ENCODE data around the gene ZNF765. TPM values are rescaled to one million over a fixed set of nuclear protein-coding genes. Genes with fewer than 3 reads are reported as not detected.

ZNF765 gene
- total and polyA plus RNA-seq, 2 donors (not counting 1 experiment from before 2014, with no cell fraction given), result 5.3 to 24.0 TPM

DNA sequence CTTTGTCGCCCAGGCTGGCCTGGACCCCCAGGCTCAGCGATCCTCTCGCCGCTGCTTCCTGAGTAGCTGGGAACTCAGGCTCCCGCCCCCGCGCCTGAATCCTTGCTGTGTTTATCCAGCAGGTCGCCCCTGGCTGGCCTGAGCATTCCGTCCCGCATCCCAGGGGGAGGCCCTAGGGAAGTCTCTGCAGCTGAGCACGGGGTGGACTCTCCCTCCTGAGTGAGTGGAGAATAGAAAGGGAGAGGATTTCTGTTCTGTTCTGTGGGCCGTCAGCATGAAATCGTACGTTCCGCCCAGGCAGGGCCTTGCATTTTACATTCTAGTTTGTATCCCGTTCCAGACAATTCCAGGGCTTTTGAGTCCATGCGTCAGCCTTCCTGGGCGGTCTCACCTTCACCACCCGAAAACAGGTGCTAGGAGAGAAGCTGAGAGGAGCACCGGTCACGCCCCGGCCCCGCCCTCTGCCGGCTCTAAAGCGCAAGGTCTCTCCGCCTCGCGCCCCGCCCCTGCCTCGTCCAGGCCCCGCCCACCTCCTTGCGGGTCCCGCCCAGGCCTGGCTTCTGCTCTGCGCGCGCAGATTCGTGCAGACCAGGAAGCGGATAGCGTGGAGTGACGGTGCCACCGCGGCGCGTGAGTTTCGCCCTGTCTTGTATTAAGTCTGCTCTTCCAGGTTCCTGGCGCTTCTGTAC is 36.6 kb downstream of the ZNF765 start, which contains the start of gene ZNF761:
ZNF761 (plus strand) TSS at position 586 of the 689 bp plus-strand sequence. CDS start 15,285 bp downstream, outside the sequence.
- Mint-ChIP-seq H3K9me3 (ENCODE audit: insufficient read depth) (no peaks in the 10 kb centered on the region), H3K27me3 (no peaks in the 10 kb centered on the region), H3K27ac (peak within 1 kb of the TSS; percentile 89), H3K4me3 (peak within 1 kb of the TSS; percentile 95), H3K4me1 (peaks cover 34% of the 10 kb centered on the region)
- Histone ChIP-seq H3K4me2 (replicated peaks; ENCODE audit: low read depth, low read length, poor library complexity, severe bottlenecking) (peak within 1 kb of the TSS; percentile 91), H4K20me1 (ENCODE audit: control insufficient read depth, insufficient read depth, low read length, poor library complexity, severe bottlenecking) (no peaks in the 10 kb centered on the region), H3K9ac (ENCODE audit: low read length) (peak within 1 kb of the TSS; percentile 87), H3K4me1 (ENCODE audit: control insufficient read depth in 2 of 2, insufficient read depth in 2 of 2, low read length in 2 of 2) (peaks cover 10 to 13% of the 10 kb centered on the region in 2 donors), H3K9me3 (ENCODE audit: control extremely low read depth in 1 of 3, control insufficient read depth in 2 of 3, insufficient read depth in 1 of 3, low read length in 2 of 3) (peaks cover 0 to 9% (median 0%) of the 10 kb centered on the region in 3 donors), H3K4me3 (ENCODE audit: control extremely low read depth in 1 of 5, extremely low read depth in 1 of 5, insufficient read depth in 1 of 5, low read depth in 2 of 5, low read length in 4 of 5) (peak within 1 kb of the TSS; percentile 60 to 83 (median 79)), H3K79me2 (ENCODE audit: control insufficient read depth, insufficient read depth, low read length) (peaks cover 48% of the 10 kb centered on the region), H3K27me3 (replicated peaks in 1 of 4; ENCODE audit: control extremely low read depth in 1 of 4, control insufficient read depth in 3 of 4, insufficient read depth in 4 of 4, low read length in 3 of 4) (no peaks in the 10 kb centered on the region), H3K36me3 (replicated peaks in 1 of 2; ENCODE audit: control extremely low read depth in 1 of 2, control insufficient read depth in 1 of 2, extremely low read depth in 1 of 2, insufficient read depth in 2 of 2, low read length in 1 of 2) (peaks cover 0 to 17% of the 10 kb centered on the region in 2 experiments), H2AFZ (ENCODE audit: insufficient read depth, low read depth, low read length, poor library complexity, severe bottlenecking) (peak within 1 kb of the TSS; percentile 91), H3K27ac (ENCODE audit: low read length in 2 of 2) (peak within 1 kb of the TSS; percentile 61 to 82)
- ATAC-seq (ENCODE audit: low read depth), result peak; percentile 98
- intact Hi-C loops (cut with micrococcal nuclease), result loop anchor here (1.0 kb wide), 6 partner anchors 36 to 328 kb away; partner anchors contain the start of genes ZNF160, ZNF525, ZNF765 and ZNF813
- ChIA-PET CTCF (interaction anchor here (1.0 kb wide), 1 partner anchor 236 kb away, joined by 3 read pairs; no protein-coding TSS in a partner anchor), POLR2A (interaction anchor here (0.7 to 1.4 kb wide), 3 partner anchors 35 to 236 kb away, joined by 3 to 4 read pairs (median 3); no protein-coding TSS in a partner anchor)
- TF ChIP-seq CTCF (IDR thresholded peaks at IDR 0.05) (peak; percentile 39), EZH2 (IDR thresholded peaks at IDR 0.05; ENCODE audit: borderline replicate concordance, insufficient read depth, low read depth, low read length, poor library complexity, severe bottlenecking) (no peak)
- WGBS (ENCODE audit: insufficient coverage), result under 1% methylated on average over 41 of the region's 46 CpGs
- DNase-seq, result peak; percentile 97

Measured in B cell (primary cell).